SK-N-MC (cell line): ENCODE measurements around the gene HS3ST3A1.

Experiments
- DNase-seq: peaks from one replicate; pipeline ENCODE4 v3.0.0-alpha.2; 2011; ENCODE audit warnings: low read depth, low spot score
- H3K27ac ChIP-seq: fragments of 200-600 bp; sonication (generic); 2 replicates; pipeline ENCODE4 v1.5.1; 2016; ENCODE audit warnings: mixed run types
- H3K36me3 ChIP-seq: fragments of 200-600 bp; sonication (generic); 2 replicates; pipeline ENCODE4 v1.6.1; 2017; ENCODE audit warnings: antibody characterized with exemption, low read length, mixed read lengths; ENCODE audit not compliant: insufficient read depth
- H3K4me3 ChIP-seq: fragments of 200-600 bp; sonication (generic); 2 replicates; pipeline ENCODE4 v1.5.1; 2016
- H3K9ac ChIP-seq: fragments of 200-600 bp; sonication (generic); 2 replicates; pipeline ENCODE4 v1.8.0; 2017; ENCODE audit warnings: mixed run types, mixed read lengths; ENCODE audit not compliant: insufficient read length
- H3K9me3 ChIP-seq: fragments of 200-600 bp; sonication (generic); 2 replicates; pipeline ENCODE4 v1.6.1; 2017; ENCODE audit warnings: low read depth, mild to moderate bottlenecking, antibody characterized with exemption, low read length, moderate library complexity, mixed read lengths
- EZH2 ChIP-seq: fragments of 200-600 bp; sonication (generic); IDR thresholded peaks from one replicate; pipeline ENCODE4 v1.6.1; 2017; ENCODE audit warnings: antibody characterized with exemption
- FOXP2 ChIP-seq: optimal IDR thresholded peaks from 2 replicates; pipeline ENCODE3; 2011; ENCODE audit warnings: mild to moderate bottlenecking, moderate library complexity; ENCODE audit not compliant: insufficient read depth; ENCODE audit errors: extremely low read length, control extremely low read depth
- POLR2AphosphoS5 ChIP-seq: IDR thresholded peaks from 2 replicates; pipeline ENCODE4 v1.6.1; 2012; ENCODE audit warnings: mild to moderate bottlenecking, low read depth, low read length, borderline replicate concordance

The HS3ST3A1 gene

GRCh38 chr17:13572581-13572980, 29.1 kb downstream of the HS3ST3A1 start:
- H3K27ac ChIP-seq = no peak overlapping the region
- no peak overlapping the region for H3K4me3 ChIP-seq
- no peak for DNase-seq
- no peaks in the 10 kb centered on the region for H3K9me3 ChIP-seq
- H3K9ac ChIP-seq = no peak overlapping the region
- TF ChIP-seq EZH2 = no peak
- TF ChIP-seq POLR2AphosphoS5 = no peak
- no peak for TF ChIP-seq FOXP2
- H3K36me3 ChIP-seq = no peaks in the 10 kb centered on the region

- Histone ChIP-seq H3K36me3 (no peaks in the 10 kb centered on the region), H3K27ac (no peak overlapping the region), H3K4me3 (no peak overlapping the region), H3K9ac (no peak overlapping the region), H3K9me3 (no peaks in the 10 kb centered on the region)
- no peak for TF ChIP-seq FOXP2
- no peak for DNase-seq
Observed at GRCh38 chr17:13569398-13570123, 32.2 kb downstream of the HS3ST3A1 start.

- no peaks in the 10 kb centered on the region for H3K36me3 ChIP-seq
- no peak overlapping the region for H3K9ac ChIP-seq
- no peak for TF ChIP-seq FOXP2
- no peak for TF ChIP-seq POLR2AphosphoS5
- no peak for TF ChIP-seq EZH2
- H3K4me3 ChIP-seq = no peak overlapping the region
- DNase-seq = no peak
- no peak overlapping the region for H3K27ac ChIP-seq
- H3K9me3 ChIP-seq = no peaks in the 10 kb centered on the region
Observed at GRCh38 chr17:13568582-13569397, 32.9 kb downstream of the HS3ST3A1 start.

GRCh38 chr17:13563866-13564265, 37.9 kb downstream of the HS3ST3A1 start:
- Histone ChIP-seq H3K9me3 (no peaks in the 10 kb centered on the region), H3K27ac (no peak overlapping the region), H3K4me3 (no peak overlapping the region), H3K36me3 (no peaks in the 10 kb centered on the region), H3K9ac (no peak overlapping the region)
- DNase-seq = no peak
- no peak for TF ChIP-seq FOXP2
- no peak for TF ChIP-seq POLR2AphosphoS5
- no peak for TF ChIP-seq EZH2

GRCh38 chr17:13562271-13562800, 39.4 kb downstream of the HS3ST3A1 start:
- TF ChIP-seq EZH2 = no peak
- no peak for TF ChIP-seq FOXP2
- no peak for TF ChIP-seq POLR2AphosphoS5
- no peak overlapping the region for H3K27ac ChIP-seq
- H3K9me3 ChIP-seq = no peaks in the 10 kb centered on the region
- H3K9ac ChIP-seq = no peak overlapping the region
- H3K36me3 ChIP-seq = no peaks in the 10 kb centered on the region
- no peak for DNase-seq
- no peak overlapping the region for H3K4me3 ChIP-seq

GRCh38 chr17:13561606-13562270, 40.0 kb downstream of the HS3ST3A1 start:
- H3K27ac ChIP-seq = no peak overlapping the region
- H3K9ac ChIP-seq = no peak overlapping the region
- DNase-seq = no peak
- no peaks in the 10 kb centered on the region for H3K36me3 ChIP-seq
- no peak overlapping the region for H3K4me3 ChIP-seq
- H3K9me3 ChIP-seq = no peaks in the 10 kb centered on the region
- TF ChIP-seq EZH2 (no peak), FOXP2 (no peak), POLR2AphosphoS5 (no peak)

GRCh38 chr17:13560935-13561334, 40.8 kb downstream of the HS3ST3A1 start:
- Histone ChIP-seq H3K4me3 (no peak overlapping the region), H3K9ac (no peak overlapping the region), H3K36me3 (no peaks in the 10 kb centered on the region), H3K27ac (no peak overlapping the region), H3K9me3 (no peaks in the 10 kb centered on the region)
- TF ChIP-seq FOXP2 (no peak), POLR2AphosphoS5 (no peak), EZH2 (no peak)
- no peak for DNase-seq

- H3K9ac ChIP-seq = no peak overlapping the region
- H3K36me3 ChIP-seq = no peaks in the 10 kb centered on the region
- no peaks in the 10 kb centered on the region for H3K9me3 ChIP-seq
- H3K27ac ChIP-seq = no peak overlapping the region
- TF ChIP-seq POLR2AphosphoS5 (no peak), EZH2 (no peak), FOXP2 (no peak)
- no peak for DNase-seq
- no peak overlapping the region for H3K4me3 ChIP-seq
Observed at GRCh38 chr17:13558588-13558987, 43.1 kb downstream of the HS3ST3A1 start.
